Measurements from ENCODE around the gene PTPRN2.

- TF ChIP-seq CTCF (IDR thresholded peaks at IDR 0.05), result no peak
- TF ChIP-seq ZFX (IDR thresholded peaks at IDR 0.05; ENCODE audit: borderline replicate concordance), result no peak
These were observed 113.7 kb downstream of the PTPRN2 start for GRCh38 chr7:158473946-158474345.
